Endodermal cell (in vitro differentiated cells): Measurements from ENCODE around the gene LMOD2. TPM values are rescaled to one million over a fixed set of nuclear protein-coding genes. Genes with fewer than 3 reads are reported as not detected.
A peak's percentile ranks its signal among the peaks of the same experiment; 100 is the strongest.

Experiments used
- DNase-seq: peaks from one replicate; pipeline ENCODE4 v3.0.0-alpha.2; 2017
- H3K27ac ChIP-seq: 2 replicates; pipeline ENCODE4 v1.5.1; 2013; ENCODE audit warnings: mild to moderate bottlenecking, low read depth, low read length, moderate library complexity
- H3K27me3 ChIP-seq: 2 replicates; pipeline ENCODE4 v1.6.1; 2013; ENCODE audit warnings: mild to moderate bottlenecking, low read length, moderate library complexity; ENCODE audit not compliant: insufficient read depth, control insufficient read depth, poor library complexity, severe bottlenecking
- H3K36me3 ChIP-seq: 2 replicates; pipeline ENCODE4 v1.7.0; 2013; ENCODE audit warnings: mild to moderate bottlenecking, low read length, moderate library complexity; ENCODE audit not compliant: control insufficient read depth, insufficient read depth
- H3K4me1 ChIP-seq: one replicate; pipeline ENCODE4 v1.7.0; 2013; ENCODE audit warnings: low read length; ENCODE audit not compliant: control insufficient read depth, insufficient read depth
- H3K4me3 ChIP-seq: 2 replicates; pipeline ENCODE4 v1.5.1; 2013; ENCODE audit warnings: mild to moderate bottlenecking, low read length, moderate library complexity
- H3K9ac ChIP-seq: 2 replicates; pipeline ENCODE4 v1.6.1; 2013; ENCODE audit warnings: mild to moderate bottlenecking, low read length, moderate library complexity; ENCODE audit not compliant: poor library complexity, severe bottlenecking; ENCODE audit errors: extremely low read depth
- H3K9me3 ChIP-seq: 2 replicates; pipeline ENCODE4 v1.6.1; 2013; ENCODE audit warnings: mild to moderate bottlenecking, low read length, moderate library complexity; ENCODE audit not compliant: control insufficient read depth
- H3K27ac Mint-ChIP-seq: 2 replicates; pipeline ENCODE4 v1.8.0; 2020; ENCODE audit warnings: mixed read lengths
- H3K27me3 Mint-ChIP-seq: 2 replicates; pipeline ENCODE4 v1.8.0; 2021; ENCODE audit warnings: mild to moderate bottlenecking, mixed read lengths; ENCODE audit not compliant: insufficient read depth
- H3K36me3 Mint-ChIP-seq: 2 replicates; pipeline ENCODE4 v1.8.0; 2020; ENCODE audit warnings: low read depth, mixed read lengths
- H3K4me1 Mint-ChIP-seq: 2 replicates; pipeline ENCODE4 v1.8.0; 2020; ENCODE audit warnings: mixed read lengths
- H3K4me3 Mint-ChIP-seq: 2 replicates; pipeline ENCODE4 v1.8.0; 2020; ENCODE audit warnings: mild to moderate bottlenecking, moderate library complexity, mixed read lengths
- H3K9me3 Mint-ChIP-seq: 2 replicates; pipeline ENCODE4 v1.8.0; 2020; ENCODE audit warnings: mild to moderate bottlenecking, mixed read lengths
- WGBS, 2 experiments: methylation state at CpG; one replicate each; pipeline versions ENCODE4 v1.1.5 to v1.1.7; 2013; ENCODE audit warnings: missing lambda C conversion rate in 2 of 2, mixed read lengths in 1 of 2; ENCODE audit not compliant: insufficient coverage in 1 of 2, insufficient read length in 1 of 2; 5-methylcytosine and 5-hydroxymethylcytosine counted together
- total RNA-seq, 2 donors: library from RNA; stranded (reverse); fragmentation: NEBNext Ultra II Directional in 1 of 2; extraction: Animal tissue kit (Norgen Biotek cat#: 25700) in 1 of 2; gene quantifications; 2 replicates in 1 of 2; 3 replicates in 1 of 2; pipeline ENCODE4 v1.2.1, GENCODE V29; 2021
- TF ChIP-seq, protein P1 (sequence below): fragments of 200-600 bp; sonication (generic); conservative IDR thresholded peaks from 2 replicates; pipeline ENCODE4 v1.5.0; 2021; ENCODE audit warnings: antibody characterized with exemption, mild to moderate bottlenecking

LMOD2 gene
- total RNA-seq, 2 donors from 2014 or later: not detected

DNA sequence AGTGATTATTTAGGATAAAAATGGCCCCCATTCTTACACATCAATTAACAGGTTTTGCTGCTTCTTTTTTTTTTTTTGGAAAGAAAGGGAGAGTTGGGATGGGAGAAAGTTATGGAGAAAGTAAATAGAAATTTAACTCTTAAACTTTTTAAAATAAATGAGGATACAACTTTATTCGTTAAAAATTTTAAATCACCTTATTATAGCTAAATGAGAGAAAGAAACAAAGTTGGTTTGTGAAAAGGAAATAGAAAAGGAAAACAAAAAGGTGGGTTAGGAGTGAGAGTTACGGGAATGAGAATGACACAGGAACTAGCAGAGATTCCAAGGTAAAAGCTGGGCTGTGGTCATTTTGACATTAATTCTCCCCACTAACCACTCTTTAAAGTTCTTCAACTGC lies 34.9 kb downstream of the LMOD2 start:
- Histone ChIP-seq H3K36me3 (peaks cover 84% of the 10 kb centered on the region), H3K9ac (no peak overlapping the region), H3K9me3 (no peaks in the 10 kb centered on the region), H3K4me1 (no peaks in the 10 kb centered on the region), H3K27me3 (no peaks in the 10 kb centered on the region), H3K4me3 (no peak overlapping the region), H3K27ac (no peak overlapping the region)
- DNase-seq: no peak
- Mint-ChIP-seq H3K36me3 (peaks cover 42% of the 10 kb centered on the region), H3K4me3 (no peak overlapping the region), H3K27me3 (no peaks in the 10 kb centered on the region), H3K27ac (no peak overlapping the region), H3K4me1 (no peaks in the 10 kb centered on the region), H3K9me3 (no peaks in the 10 kb centered on the region)
- TF ChIP-seq, protein P1, sequence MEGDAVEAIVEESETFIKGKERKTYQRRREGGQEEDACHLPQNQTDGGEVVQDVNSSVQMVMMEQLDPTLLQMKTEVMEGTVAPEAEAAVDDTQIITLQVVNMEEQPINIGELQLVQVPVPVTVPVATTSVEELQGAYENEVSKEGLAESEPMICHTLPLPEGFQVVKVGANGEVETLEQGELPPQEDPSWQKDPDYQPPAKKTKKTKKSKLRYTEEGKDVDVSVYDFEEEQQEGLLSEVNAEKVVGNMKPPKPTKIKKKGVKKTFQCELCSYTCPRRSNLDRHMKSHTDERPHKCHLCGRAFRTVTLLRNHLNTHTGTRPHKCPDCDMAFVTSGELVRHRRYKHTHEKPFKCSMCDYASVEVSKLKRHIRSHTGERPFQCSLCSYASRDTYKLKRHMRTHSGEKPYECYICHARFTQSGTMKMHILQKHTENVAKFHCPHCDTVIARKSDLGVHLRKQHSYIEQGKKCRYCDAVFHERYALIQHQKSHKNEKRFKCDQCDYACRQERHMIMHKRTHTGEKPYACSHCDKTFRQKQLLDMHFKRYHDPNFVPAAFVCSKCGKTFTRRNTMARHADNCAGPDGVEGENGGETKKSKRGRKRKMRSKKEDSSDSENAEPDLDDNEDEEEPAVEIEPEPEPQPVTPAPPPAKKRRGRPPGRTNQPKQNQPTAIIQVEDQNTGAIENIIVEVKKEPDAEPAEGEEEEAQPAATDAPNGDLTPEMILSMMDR: no peak
- 100% methylated on average over 1 of the region's 2 CpGs; no CpG with 5 or more reads in 1 of the 2 experiments for WGBS, 2 experiments

DNA sequence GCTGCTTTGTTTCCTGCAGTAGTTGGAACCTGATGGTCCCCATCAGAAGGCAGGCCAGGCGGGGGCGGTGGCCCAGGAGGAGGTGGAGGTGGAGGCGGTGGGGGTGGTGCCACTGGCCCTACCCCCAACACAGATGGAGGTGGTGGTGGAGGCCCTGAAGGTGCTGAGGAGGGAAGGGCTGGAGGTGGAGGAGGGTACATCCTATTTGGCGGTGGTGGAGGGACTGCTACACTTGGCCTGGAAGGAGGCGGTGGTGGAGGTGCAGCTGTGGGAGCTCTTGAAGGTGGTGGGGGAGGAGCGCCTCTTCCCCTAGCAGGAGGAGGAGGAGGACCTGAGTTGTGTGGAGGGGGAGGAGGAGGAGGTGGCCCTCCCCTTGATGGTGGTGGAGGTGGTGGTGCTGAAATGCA lies 36.8 kb downstream of the LMOD2 start:
- H3K36me3 ChIP-seq: peaks cover 93% of the 10 kb centered on the region
- no peak overlapping the region for H3K4me3 ChIP-seq
- no peaks in the 10 kb centered on the region for H3K4me1 Mint-ChIP-seq
- H3K4me3 Mint-ChIP-seq: no peak overlapping the region
- H3K9me3 Mint-ChIP-seq: no peaks in the 10 kb centered on the region
- no peaks in the 10 kb centered on the region for H3K9me3 ChIP-seq
- WGBS, 2 experiments: 94% methylated on average over 6 of the region's 6 CpGs; no CpG with 5 or more reads in 1 of the 2 experiments
- DNase-seq: peak; percentile 92
- TF ChIP-seq, protein P1: no peak
- no peaks in the 10 kb centered on the region for H3K4me1 ChIP-seq
- no peak overlapping the region for H3K27ac Mint-ChIP-seq
- H3K36me3 Mint-ChIP-seq: peaks cover 45% of the 10 kb centered on the region
- H3K27ac ChIP-seq: no peak overlapping the region
- no peaks in the 10 kb centered on the region for H3K27me3 Mint-ChIP-seq
- no peak overlapping the region for H3K9ac ChIP-seq
- H3K27me3 ChIP-seq: no peaks in the 10 kb centered on the region

DNA sequence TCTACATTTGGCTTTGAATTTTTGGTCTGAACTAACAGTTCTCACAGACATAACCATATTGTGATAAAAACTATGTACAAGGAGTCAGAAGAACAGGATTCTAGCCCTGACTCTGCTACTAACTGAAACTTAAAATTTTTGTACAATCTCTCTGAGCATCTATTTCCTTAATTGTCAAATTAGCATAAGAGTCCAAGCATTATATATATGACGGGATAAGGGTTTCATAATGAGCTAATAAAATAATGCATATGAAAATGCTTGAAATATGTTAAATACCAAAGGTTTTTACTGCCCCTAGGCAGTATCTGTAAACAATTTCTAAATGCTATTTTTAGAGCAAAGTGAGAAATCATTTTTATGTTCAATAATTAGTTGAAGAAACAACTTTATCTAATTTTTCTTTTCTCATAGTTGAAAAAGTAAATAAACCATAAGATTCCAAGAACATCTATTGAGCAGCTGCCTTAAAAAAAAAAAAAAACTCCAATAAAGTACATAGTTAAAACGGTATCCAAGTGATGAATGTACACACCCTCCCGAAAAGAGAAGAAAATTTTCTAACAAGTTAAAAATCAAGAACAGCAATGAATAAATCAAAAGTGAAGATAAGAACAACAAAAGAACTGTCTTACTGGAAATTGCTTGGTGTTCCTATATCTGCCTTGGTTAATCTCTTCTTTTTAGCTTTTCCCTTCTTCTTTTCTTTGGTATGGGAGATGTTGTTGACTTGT lies 40.4 kb downstream of the LMOD2 start:
- Histone ChIP-seq H3K9me3 (no peaks in the 10 kb centered on the region), H3K9ac (no peak overlapping the region), H3K4me3 (no peak overlapping the region), H3K27me3 (no peaks in the 10 kb centered on the region), H3K36me3 (peaks cover 90% of the 10 kb centered on the region), H3K4me1 (no peaks in the 10 kb centered on the region), H3K27ac (no peak overlapping the region)
- Mint-ChIP-seq H3K9me3 (no peaks in the 10 kb centered on the region), H3K36me3 (peaks cover 57% of the 10 kb centered on the region), H3K27me3 (no peaks in the 10 kb centered on the region), H3K4me3 (no peak overlapping the region), H3K4me1 (no peaks in the 10 kb centered on the region), H3K27ac (no peak overlapping the region)
- WGBS, 2 experiments: 92% methylated on average over 3 of the region's 3 CpGs; no CpG with 5 or more reads in 1 of the 2 experiments
- TF ChIP-seq, protein P1: no peak
- no peak for DNase-seq
